GM12873 (cell line): ENCODE results near the gene RPP25L.

Source experiments
- CTCF ChIP-seq: IDR thresholded peaks from 2 replicates; pipeline ENCODE4 v1.5.1; 2012; ENCODE audit warnings: low read depth, mild to moderate bottlenecking, moderate library complexity, low read length, control low read depth; ENCODE audit not compliant: insufficient read depth; ENCODE audit errors: missing control alignments

RPP25L gene

GRCh38 chr9:34578241-34579103 lies 33.4 kb downstream of the RPP25L start:
- no peak for TF ChIP-seq CTCF

- no peak for TF ChIP-seq CTCF
These were observed 34.3 kb downstream of the RPP25L start for GRCh38 chr9:34577400-34578240.

GRCh38 chr9:34576597-34577399 lies 35.1 kb downstream of the RPP25L start:
- no peak for TF ChIP-seq CTCF

- no peak for TF ChIP-seq CTCF
These were observed 35.9 kb downstream of the RPP25L start for GRCh38 chr9:34575862-34576596.

- no peak for TF ChIP-seq CTCF
These were observed 36.7 kb downstream of the RPP25L start for GRCh38 chr9:34575241-34575640.

GRCh38 chr9:34574571-34574970 lies 37.3 kb downstream of the RPP25L start:
- no peak for TF ChIP-seq CTCF
